ENCODE results near the gene GCLM. TPM values are rescaled to one million over a fixed set of nuclear protein-coding genes. Genes with fewer than 3 reads are reported as not detected.
"Not testable (repeated sequence)": the region's sequence is repeated elsewhere in the genome, so short reads cannot be mapped to it uniquely, and the experiment has no call there.

The GCLM gene
- total RNA-seq: 13.3 TPM

DNA sequence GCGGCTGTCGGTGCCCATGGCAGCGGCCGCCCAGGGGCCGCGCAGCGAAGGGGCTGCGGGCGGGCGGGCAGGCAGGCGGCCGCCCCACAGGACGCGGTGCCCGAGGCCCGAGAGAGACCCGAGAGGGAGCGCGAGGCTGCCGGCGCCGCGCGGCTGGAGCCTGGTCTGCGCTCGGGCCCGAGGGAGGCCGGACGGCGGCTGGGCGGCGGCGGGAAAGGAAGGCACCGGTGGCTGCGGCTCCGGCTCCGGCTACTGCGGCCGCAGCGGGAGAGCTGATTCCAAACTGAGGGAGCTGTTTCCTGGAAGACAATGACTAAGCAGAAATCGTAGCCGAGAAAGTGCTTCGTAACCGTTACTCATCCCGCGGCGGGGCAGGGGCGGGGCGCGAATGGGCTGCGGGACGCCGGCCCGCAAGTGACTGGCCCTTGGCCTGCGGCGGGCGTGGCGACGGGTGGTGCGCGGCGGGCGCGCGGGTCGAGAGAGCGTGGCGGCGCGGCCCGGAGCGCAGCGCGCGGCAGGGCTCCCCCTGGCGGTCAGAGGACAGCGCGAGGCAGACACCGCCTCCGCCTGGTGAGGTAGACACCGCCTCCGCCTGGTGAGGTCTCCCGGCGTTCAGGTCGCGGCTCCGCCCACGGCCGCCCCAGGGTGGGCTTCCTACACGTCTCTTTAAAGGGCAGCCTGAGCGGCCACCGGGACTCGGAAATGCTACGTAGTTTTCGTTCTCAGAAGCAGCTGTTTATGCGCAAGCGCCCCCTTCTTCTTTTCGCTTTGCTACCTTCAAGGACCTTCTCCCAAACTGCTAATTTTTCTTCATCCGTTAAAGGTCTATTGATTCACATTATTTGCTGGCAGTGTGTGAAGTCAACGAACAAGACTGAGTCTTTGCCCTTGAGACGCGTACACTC, at the start of gene GCLM:
GCLM (minus strand) TSS at position 285 of the 905 bp plus-strand sequence; CDS start at position 18, 267 bp downstream.
- peak; percentile 84 for DNase-seq

GRCh38 chr1:93958726-93959100, 49.5 kb upstream of the GCLM start:
- DNase-seq: no peak

DNA sequence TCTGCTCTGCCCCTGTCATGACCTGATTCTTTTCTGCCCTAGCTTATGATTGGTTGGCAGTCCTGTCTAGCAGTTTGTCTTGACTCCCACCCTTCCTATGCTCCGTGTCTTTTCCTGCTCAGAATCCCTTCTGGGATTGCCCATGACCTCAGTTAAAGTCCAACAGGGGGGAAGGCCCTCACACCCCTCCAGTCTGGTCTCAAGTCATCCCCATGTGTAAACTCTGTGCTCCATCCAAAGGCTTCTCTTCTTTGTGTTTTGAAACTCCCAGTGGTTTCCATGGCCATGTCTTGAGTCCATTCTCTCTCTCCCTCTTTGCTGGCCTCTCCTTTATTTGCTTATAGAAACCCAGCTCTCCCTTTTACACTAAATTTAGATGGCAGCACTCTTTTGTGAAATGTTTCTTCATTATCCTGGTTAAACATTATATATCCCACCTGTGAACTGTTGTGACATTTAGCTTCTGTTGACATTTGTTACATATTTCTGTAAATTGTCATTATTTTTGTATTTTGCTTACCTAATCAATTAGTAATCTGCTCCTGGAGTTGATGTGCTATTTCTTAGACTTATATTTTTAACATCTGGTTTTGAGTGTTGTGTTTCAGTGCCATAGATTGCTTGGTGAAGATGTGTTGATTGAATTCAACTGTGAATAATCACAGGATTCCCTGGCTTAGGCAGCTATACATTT, 48.9 kb upstream of the GCLM start:
- no peak for DNase-seq

DNA sequence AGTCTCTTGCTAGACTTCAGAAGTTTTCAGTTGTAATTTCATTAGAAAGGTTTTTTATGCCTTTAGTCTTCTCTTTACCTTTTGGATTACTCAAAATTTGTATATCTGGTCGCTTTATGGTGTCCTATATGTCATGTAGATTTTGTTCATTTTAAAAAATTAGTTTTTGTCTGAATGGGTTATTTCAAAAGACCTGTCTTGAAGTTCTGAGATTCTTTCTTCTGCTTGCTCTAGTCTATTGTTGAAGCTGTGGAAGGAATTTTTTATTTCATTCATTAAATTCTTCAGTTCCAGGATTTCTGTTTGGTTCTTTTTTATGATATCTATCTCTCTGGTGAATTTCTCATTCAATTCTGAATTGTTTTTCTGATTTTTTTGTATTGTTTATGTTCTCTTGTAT, 46.5 kb upstream of the GCLM start:
- DNase-seq: no peak

- DNase-seq: not testable (repeated sequence)
Observed at GRCh38 chr1:93947002-93947686, 37.9 kb upstream of the GCLM start.

DNA sequence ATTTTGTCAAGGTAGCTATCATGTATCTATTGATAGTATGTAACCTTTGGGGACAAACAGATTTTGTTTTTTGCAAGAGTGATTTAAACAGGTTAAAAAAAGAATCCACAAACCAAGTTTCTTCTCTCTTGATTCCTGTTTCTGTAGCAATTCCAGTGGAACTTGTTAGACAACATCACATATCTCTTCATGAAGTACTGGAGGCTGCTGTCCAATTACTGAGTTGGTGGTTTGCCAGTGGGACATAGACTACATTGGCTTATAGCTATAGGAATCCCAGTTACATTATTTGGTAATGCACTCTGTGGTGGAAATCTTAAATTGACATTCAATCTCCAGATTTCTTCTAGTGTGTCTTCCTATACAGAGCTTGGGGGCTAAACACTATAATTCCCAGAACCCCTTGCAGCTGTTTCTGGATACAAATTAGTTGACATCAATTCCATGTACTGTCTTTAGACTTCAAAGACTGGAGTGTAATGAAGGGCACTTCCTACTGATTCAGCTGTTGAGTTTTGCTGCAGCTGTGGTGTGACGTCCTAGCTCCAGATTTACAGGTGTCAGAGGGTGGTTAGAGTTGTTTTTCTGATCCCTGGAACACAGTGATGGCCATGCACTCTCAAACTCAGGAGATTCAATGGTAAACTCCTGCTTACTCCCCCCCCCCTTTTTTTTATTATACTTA, 29.4 kb upstream of the GCLM start:
- DNase-seq: no peak

GRCh38 chr1:93937997-93938396, 28.8 kb upstream of the GCLM start:
- DNase-seq: no peak

DNA sequence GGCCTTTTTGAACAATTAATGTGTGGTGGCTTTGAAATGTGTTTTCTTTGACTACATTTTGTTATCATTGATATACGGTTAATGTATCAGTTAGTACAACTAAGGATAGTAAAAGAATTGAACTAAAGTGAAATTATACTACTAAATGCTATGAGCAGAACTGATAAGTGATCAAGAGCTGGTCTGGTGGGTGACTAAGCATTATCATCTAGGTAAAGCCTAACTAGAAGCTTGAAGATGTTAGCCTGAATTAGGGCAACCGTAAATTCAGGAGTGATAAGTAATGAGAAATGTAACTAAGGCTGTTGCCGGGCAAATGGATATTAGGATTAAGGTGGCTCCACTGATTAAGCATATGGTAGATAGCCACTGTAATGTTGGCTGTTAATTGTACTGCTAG, 16.0 kb upstream of the GCLM start:
- DNase-seq: no peak

DNA sequence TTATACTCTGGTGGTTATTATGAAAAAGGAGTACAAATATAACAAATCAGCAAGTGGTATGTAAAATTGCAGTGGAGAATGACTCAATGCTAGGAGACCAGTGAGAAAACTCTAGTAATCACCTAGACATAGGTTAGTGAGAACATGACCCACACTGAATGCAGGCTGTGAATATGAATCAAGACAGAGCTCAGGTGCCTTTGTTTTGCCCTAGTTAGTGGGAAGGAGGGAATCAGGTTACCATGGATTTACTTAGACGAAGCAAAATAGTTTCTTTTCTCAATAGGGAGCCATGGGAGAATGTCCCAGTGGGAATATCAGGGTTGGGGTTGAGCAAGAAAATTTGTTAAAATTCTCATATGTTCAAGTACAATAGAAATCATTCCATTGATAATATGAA, 10.6 kb upstream of the GCLM start:
- DNase-seq: no peak

DNA sequence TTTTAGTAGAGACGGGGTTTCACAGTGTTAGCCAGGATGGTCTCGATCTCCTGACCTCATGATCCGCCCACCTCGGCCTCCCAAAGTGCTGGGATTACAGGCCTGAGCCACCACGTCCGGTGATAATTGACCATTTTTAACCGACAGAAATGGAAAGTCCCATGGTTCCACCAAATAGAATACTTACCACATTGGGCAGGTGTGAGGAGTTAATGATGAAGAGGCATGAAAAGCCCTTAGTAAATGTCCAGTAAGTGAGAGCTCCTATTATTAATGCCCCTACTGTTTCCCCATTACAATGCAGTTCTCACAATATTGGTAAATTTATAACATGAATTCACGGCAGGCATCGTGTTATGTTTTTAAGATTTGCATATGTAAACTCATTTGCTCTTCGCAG, 8.1 kb upstream of the GCLM start:
- DNase-seq: no peak

DNA sequence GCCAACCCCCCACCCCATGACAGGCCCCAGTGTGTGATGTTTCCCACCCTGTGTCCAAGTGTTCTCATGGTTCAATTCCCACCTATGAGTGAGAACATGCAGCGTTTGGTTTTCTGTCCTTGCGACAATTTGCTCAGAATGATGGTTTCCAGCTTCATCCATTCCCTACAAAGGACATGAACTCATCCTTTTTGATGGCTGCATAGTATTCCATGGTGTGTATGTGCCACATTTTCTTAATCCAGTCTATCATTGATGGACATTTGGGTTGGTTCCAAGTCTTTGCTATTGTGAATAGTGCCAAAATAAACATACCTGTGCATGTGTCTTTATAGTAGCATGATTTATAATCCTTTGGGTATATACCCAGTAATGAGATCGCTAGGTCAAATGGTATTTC, 1.6 kb upstream of the GCLM start:
- DNase-seq: not testable (repeated sequence)

DNA sequence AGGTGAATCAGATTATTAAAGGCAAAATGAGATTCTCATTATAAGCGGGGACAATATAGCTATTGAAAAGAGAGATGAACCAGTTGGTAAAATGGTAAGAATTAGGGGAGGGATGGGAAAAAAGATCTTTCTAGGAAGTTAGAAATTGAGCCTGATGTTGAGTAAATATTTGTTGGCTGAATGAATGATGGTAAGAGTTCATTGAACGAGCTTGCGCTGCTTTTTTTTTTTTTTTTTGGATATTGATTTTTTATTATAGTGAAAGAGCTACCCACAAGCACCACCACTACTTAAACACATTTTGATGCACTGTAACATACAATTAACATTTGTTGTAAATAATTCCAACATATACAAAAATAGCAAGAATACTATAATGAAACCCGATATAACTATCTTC, 1.1 kb upstream of the GCLM start:
- no peak for DNase-seq

DNA sequence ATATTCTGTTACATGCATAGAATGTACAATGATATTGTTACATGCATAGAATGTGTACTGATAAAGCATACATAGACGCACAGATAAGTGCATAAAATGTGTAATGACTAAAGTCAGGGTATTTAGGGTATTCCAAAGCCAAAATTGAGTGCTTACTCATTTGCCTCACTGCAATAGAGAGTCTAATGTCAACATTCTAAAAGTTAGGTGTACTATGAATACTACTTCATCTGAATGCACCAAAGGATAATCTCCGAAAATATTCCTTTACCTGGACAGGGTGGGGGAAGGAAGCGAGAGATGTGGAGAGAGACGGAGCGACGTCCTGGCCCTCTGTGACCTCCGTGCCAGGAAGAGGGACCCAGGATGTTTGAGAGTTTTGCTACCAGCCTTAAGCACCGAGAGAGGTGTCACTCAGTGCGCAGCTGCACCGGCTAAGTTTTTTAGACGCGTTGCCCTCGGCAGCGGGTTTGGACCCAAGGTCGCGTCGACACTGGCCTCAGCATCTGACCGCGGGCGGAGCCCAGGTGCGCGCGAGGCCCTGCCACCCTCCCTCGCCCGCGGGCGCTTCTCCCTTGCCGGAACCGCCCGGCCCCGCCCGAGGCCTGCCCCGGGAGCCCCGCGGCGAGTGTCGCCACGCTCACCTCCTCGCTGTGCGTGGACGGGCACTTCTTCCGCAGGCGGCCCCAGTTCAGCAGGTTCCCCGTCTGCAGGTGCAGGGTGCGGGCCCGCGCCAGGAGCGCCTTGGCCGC, 660 bp downstream of the GCLM start:
- DNase-seq: no peak

GRCh38 chr1:93907718-93908117, 1.5 kb downstream of the GCLM start:
- DNase-seq: no peak

DNA sequence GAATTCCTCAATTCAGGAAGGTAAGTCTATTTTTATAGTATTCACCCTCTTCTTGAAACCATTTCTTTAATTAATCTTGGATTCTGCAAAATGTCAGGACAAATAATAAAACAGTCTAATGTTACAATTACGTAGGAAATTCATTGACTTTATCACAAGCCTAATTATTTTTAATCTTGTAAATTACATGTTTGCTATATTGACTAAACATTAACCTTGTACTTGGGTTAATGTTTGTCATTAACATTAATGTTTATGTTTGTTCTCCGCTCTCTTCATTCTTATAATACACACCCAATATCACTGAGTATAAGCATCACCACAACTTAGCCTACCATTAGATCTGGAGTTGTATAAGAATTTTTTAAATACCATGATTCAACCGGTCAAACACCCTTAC, 2.8 kb downstream of the GCLM start:
- DNase-seq: no peak

- DNase-seq: no peak
Observed at GRCh38 chr1:93905734-93906133, 3.5 kb downstream of the GCLM start.

GRCh38 chr1:93905051-93905450, 4.2 kb downstream of the GCLM start:
- no peak for DNase-seq

DNA sequence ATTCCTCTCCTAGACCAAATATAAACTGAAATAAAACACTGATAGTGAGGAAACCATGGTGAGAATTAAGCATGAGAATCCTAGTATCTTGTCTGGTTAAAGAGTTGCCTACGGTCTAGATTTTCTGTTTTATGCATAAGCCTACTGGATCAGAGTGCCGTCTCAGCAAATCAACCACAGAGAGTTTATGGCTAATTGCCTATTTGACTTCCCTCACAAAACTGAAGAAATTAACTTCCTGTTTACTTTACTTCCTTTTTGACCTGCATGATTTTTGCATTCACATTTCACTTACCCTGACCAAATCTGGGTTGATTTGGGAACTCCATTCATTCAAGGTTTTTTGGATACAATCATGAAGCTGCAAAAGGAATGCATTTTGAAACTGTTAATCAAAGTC, 5.0 kb downstream of the GCLM start:
- no peak for DNase-seq

DNA sequence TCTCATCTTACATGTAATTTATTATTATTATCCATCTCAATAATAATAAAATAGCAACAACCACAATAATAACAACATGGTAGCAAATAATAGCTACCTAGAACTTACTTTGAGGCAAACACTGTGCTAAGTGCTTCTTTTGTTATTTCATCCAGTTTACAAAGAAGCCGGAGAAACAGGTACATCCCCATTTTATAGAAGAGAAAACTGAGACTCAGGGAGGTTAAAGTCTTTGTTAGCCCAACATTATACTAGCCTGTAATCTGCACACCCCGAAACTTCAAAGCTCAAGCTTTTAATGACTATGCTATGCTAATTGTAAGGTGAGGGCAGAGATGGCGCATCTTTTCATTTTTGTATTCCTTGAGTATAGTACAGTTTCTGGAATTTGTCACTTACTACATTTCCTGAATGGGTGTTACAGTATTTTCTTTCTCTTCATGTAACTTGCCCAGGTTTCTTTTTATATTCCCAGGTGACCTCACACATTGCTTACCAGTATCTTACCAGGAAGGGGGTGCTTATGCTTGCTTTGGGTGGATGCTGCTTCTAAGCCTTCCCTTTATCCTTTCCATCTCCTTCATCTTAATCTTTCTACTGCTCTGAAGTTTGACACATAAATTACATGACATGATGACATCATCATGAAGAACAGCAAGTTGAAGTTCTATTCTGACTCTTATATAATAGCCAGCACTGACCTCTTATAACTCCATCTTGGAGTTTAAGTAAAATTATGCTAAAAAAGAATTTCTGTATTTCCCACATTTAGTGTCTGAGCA, 8.3 kb downstream of the GCLM start:
- no peak for DNase-seq

DNA sequence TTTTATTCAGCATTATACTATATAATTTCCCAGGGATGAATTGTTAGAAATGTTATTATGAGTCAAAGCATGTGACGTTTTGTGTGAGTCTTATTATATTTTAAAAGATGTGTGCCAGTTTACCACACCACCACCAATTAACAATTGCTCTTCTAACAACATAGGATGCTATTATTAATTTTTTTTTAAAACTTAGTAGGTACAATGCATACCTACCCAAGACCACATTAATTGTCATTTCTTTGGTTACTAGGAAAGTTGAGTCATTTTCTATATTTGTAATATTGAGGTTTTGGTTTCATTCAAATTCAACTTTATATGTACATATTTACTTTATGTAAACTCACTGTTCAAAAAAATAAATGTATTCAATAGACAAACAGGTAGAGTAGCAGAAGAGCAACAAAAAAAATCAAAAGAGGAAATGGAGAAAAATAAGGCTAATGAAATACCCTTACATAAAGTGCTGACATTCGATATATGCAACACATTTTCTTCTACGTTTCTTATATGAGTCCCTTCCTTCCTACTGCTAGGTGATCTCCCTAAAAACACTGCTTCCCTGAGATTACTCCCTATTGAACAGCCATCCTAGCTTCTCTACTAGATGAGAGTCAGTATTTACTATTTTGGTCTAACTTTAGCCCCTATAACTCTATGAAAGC, 9.6 kb downstream of the GCLM start:
- no peak for DNase-seq

Measured in occipital lobe (tissue), 2 donors.